T-helper 9 cell (primary cell): ENCODE data around the gene FOXO6.

ENCODE experiments used
- DNase-seq: peaks from one replicate; pipeline ENCODE4 v3.0.0-alpha.2; 2020

FOXO6 gene

DNA sequence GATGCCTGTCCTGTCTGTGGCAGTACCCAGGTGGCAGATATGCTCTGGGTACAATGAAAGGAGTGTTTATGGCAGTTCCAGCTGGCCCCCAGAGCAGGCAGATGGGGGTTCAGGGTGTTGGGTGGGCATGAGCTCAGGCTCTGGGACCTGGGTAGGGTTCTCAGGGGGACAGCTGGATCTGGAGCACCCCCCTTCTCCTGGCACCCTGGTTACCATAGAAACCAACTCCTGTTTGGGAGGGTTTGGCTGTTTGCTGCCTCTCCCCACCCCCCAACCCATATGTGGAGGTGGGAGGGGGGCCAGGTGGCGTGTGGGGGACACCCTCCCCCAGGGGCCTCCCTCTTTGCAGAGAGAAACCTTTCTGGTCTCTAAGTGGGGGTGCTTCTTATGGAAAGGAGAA, 7.1 kb downstream of the FOXO6 start:
- DNase-seq = no peak

DNA sequence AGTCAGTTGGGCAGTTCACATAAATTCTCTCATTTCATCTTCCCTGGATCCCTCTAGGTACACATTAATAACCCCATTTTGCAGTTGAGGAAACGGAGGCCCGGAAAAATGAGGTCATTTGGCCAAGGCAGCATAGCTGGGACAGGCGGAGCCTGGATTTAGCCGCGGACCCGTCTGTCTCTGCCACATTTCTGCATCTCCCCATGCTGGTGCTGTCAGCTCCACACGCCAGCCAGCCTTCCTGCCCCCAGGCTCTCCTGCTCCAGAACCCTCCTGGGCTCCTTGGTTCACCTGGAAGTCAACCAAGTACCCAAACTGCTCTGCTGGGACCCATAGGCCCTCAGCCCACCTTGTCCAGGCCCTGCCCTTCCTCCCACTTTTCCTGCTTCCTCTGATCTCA, 7.6 kb downstream of the FOXO6 start:
- DNase-seq = no peak

DNA sequence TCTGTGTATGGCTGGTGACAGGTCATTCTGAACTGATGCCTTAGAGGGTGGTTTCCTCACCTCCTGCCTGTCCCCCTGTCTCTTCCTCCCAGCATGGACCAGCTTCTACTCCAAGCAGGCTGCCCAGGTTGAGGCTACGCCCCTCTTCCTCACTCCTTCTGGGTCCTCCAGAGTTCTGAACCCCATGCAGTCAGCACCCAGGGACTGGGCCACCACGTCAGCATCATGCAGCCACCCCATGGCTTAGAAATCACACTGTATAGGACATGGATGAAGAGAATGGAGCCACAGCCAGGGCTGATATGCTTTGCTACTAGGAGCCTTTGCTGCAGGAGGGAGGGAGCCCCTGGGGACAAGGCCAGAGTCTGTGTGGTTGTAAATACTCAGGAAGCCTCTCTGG, 8.3 kb downstream of the FOXO6 start:
- DNase-seq = no peak

DNA sequence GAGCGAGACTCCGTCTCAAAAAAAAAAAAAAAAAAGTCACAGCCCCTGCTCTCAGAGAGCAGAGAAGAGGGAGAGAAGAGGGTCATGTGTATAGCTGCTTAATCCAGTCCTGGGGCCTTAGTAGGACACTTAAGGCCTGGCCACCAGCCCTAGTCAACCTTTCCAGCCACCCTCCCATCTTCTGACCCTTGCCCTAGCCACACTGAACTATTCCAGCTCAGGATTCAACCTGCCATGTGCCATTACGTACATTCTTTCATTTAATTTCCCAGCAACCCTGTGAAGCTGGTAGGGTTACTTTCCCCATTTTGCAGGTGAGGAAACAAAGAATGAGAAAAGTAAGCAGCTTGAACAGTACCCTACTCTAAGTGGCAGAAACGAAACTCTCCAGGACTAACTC, 9.0 kb downstream of the FOXO6 start:
- no peak for DNase-seq

DNA sequence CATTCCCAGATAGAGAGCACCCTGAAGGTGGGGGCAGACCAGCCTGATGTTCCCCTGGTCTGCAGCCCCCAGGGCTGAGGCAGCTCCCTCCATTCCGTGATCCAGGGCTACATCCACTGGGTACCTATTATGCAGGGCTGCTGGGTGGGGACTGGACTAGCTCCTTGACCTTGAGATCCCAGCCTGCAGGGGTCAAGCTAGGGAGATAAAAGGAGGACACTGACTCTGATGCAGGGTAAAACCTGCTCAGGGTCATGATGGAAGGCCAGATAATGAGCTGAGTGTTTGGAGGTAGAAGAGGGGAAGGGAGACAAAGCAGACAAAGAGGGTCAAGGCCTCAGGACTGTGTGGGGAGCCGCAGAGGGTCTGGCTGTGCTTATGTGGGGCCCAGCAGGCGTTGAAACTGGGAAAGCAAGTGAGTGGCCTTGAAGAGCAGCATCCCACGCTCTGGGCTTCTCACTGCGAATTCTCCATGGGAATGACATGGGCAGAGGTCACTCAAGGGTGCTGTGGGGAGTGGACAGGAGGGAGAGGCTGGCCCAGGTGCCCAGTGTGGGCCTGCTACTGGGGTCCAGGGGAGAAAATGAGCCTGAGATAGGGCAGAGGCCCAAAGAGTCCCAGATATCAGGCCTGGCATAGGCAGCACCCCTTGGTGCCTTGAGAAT, 9.7 kb downstream of the FOXO6 start:
- no peak for DNase-seq

DNA sequence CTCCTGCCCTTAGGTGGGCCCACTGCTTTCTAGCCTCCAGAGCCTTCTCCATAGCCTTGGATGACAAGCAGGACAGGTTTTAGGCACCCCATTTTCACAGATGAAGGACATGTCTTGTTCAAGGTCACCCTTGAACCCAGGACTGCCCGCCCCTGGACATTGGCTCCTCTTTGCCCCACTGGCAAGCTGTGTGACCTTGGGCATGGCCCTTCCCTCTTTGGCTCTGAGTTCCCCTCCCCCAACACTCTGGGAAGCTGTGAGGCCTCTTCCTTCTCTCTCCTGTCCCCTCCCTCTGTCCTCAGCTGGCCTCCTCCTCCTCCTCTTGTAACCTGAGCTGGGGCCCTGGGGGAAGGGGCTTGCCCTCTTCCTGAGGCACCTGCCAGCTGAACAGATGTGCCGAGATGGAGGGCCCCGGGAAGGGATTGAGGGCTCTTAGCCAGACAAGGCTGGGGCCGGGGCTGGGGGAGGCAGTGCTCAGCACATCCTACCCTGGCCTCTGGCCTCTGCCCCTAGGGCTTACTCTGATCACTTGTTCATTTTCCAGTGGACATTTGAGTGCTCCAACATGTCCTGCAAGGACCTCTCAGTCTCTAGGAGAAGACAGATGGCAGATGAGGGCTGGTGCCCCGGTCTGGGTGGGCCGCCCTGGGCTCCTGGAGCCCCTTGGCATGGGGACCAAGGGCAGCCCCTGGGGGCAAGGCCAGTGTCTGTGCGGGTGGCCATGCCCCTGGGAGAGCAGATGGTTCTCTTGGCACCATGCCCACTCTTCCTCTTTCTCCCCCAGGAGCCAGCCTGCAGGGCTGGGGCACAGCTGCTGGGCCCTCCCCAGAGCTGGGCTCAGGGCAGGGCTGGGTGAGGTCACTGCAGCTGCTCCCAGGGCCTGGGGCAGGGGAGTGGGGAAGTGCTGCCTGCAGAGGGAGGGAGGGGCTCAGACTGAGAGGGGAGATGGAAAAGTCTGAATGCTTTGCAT, 10.7 kb downstream of the FOXO6 start:
- no peak for DNase-seq

- DNase-seq = no peak
These were observed 11.4 kb downstream of the FOXO6 start for GRCh38 chr1:41372600-41372993.

DNA sequence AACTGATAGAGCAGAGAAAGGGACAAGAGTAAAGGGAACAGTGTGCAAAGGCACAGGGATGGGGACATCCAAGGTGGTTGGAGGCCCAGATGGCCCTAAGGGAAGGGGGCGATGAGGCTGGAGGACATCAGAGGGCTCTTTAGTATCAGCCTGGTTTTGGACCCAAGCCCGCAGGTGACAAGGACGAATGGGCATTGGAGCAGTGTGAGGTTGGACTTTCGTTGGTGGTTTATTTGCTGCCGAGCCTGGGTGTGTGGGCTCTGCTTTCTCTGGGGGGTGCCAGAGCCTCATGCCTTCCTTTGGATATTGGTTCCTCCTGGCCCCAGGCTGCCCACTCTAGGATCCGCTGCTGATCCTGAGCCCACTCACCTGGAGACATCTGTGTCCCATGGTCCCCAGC, 12.1 kb downstream of the FOXO6 start:
- no peak for DNase-seq

GRCh38 chr1:41374711-41375110, 13.5 kb downstream of the FOXO6 start:
- DNase-seq = no peak

- no peak for DNase-seq
These were observed 16.2 kb downstream of the FOXO6 start for GRCh38 chr1:41377397-41377796.

- no peak for DNase-seq
These were observed 17.0 kb downstream of the FOXO6 start for GRCh38 chr1:41378222-41378621.

DNA sequence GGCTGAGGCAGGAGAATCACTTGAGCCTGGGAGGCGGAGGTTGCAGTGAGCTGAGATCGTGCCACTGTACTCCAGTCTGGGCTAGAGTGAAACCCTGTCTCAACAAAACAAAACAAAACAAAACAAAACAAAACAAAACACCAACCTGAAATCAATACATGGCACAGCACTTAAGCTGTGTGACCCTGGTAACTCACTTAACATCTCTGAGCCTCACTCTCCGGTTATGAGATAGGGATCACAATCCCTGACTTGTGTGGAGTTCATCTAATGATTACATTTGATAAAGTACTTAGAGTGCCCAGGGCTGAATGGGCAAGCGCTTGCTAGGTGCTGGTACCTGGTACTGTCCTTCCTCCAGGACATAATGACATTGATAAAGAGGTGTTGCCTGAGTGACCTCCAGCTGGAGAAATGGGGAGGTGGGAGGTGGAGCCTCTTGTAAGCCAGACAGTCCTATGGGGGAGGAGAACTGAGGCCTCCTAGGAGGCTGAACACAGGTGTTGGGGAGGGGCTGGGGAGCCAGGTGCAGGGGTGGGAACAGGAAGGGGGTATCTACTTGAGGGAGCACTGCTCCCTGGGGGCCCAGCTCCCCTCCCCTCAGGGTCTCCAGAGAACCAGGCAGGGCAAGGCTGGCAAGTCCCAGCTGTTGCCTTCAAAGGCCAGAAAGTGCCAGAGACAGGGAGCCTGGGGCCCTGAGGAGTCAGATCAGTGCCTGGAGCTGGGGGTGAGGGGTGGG, 17.9 kb downstream of the FOXO6 start:
- no peak for DNase-seq

DNA sequence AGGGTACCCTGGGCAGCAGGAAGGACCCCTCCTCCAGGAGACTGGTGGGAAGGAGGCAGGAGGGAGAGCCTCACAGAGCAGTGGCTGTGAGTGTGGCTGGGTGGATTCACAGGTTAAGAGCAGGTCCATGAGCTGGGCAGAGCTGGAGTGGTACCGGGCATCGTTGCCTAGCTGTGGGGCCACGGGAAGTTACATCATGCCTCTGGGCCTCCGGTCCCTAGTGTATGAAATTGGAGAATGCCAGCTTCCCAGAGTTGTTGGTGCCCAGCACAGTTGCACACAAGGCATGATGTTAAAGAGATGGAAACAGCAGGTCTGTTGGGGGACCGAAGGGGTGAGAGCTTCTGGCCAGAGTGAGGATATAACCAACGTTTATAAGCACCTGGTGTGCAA, 18.5 kb downstream of the FOXO6 start:
- no peak for DNase-seq

GRCh38 chr1:41380195-41380594, 19.0 kb downstream of the FOXO6 start:
- DNase-seq = no peak

GRCh38 chr1:41380979-41381691, 19.9 kb downstream of the FOXO6 start:
- DNase-seq = no peak

DNA sequence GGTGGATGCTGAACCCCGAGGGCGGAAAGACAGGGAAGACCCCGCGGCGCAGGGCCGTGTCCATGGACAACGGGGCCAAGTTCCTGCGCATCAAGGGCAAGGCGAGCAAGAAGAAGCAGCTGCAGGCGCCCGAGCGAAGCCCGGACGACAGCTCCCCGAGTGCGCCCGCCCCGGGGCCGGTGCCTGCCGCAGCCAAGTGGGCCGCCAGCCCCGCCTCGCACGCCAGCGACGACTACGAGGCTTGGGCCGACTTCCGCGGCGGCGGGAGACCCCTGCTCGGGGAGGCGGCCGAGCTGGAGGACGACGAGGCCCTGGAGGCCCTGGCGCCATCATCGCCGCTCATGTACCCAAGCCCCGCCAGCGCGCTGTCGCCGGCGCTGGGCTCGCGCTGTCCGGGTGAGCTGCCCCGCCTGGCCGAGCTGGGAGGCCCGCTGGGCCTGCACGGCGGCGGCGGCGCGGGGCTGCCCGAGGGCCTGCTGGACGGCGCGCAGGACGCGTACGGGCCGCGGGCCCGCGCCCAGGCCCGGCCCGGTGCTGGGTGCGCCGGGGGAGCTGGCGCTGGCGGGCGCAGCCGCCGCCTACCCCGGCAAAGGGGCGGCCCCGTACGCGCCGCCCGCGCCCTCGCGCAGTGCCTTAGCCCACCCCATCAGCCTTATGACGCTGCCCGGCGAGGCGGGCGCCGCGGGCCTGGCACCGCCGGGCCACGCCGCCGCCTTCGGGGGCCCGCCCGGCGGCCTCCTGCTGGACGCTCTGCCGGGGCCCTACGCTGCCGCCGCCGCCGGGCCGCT, 20.7 kb downstream of the FOXO6 start:
- DNase-seq = no peak

DNA sequence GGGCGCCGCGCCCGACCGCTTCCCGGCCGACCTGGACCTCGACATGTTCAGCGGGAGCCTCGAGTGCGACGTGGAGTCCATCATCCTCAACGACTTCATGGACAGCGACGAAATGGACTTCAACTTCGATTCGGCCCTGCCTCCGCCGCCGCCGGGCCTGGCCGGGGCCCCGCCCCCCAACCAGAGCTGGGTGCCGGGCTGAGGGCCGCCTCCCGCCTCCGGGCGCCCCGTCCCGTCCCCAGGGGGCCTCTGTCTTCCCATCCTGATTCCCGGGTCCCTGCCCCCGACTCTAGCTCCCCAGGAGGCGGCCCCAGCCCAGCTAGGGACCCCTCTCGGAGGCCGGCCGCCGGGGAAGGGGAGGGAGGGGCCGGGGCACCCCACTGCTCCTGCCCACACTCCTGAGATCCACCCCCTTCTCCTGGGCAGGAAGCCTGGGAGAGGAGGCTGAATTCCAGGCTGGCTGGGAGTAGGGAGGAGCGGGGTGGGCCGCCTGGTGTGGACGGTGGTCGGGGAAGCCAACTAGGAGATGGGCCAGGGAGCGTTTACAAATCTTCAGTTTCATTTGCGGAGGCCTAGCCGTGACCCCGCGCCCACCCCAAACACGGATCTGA, 21.4 kb downstream of the FOXO6 start:
- DNase-seq = no peak

DNA sequence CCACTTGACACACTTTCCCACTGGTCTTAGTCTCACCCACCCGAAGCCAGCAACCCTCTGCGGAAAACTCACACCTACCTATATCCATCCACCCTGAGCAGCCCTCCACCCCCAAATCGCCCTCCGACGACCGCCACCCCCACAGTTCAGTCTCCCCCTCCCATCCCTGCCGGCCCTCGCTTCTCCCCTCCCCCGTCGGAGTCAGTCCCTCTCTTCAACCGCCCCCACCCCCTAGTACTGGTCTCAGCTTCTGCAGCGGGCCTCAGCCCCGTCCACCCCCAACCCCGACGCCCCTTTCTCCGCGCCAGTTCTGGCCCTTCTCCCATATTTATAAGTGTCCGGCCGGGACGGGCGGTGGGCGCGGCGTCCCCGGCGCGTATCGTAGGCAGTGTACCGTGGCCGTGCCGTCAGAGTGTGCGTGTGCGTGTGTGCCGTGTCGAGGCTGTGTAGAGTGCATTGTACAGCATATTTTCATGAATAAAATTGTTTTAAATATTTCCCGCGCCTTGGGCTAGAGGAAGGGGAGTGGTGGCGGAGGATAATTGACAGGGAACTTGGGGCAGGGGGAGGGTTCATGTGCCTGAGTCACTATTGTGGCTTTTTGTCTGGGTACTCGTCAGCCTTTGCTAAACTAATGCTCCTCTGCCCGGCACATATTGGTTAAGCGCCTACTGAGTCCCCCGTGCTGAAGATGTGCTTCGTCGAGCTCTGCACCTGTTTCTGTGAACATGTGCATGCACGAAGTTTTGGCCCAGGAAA, 22.0 kb downstream of the FOXO6 start:
- no peak for DNase-seq

- DNase-seq = no peak
These were observed 23.3 kb downstream of the FOXO6 start for GRCh38 chr1:41384579-41384978.

GRCh38 chr1:41385398-41386195, 24.4 kb downstream of the FOXO6 start:
- no peak for DNase-seq
